ENCODE results near the gene ZMYND11. TPM values are rescaled to one million over a fixed set of nuclear protein-coding genes. Genes with fewer than 3 reads are reported as not detected.

The ZMYND11 gene
- polyA plus RNA-seq, 1 donor (not counting 4 experiments of a cell fraction or from before 2014, with no cell fraction given): 36.1 TPM

- TF ChIP-seq CTCF (optimal IDR thresholded peaks at IDR 0.05 in 1 of 3, IDR thresholded peaks at IDR 0.05 in 1 of 3, conservative IDR thresholded peaks at IDR 0.05 in 1 of 3; ENCODE audit: extremely low read depth in 1 of 3, insufficient read depth in 2 of 3, low read length in 3 of 3) (no peak), EZH2 (IDR thresholded peaks at IDR 0.05; ENCODE audit: low read length) (no peak)
- no peak overlapping the region for H3K27ac ChIP-seq (ENCODE audit: control insufficient read depth, insufficient read depth, low read length)
- H3K4me2 ChIP-seq (ENCODE audit: control insufficient read depth, extremely low read depth, insufficient read depth, low read depth, low read length): no peak overlapping the region
- H3K9me1 ChIP-seq (ENCODE audit: control insufficient read depth, extremely low read depth, insufficient read depth, low read length): no peaks in the 10 kb centered on the region
- FAIRE-seq: no peak
- no peaks in the 10 kb centered on the region for H3K4me1 ChIP-seq (ENCODE audit: control insufficient read depth, extremely low read depth, insufficient read depth, low read length)
- H2AFZ ChIP-seq (ENCODE audit: control insufficient read depth, low read length): no peak overlapping the region
- no peak overlapping the region for H3K9ac ChIP-seq (ENCODE audit: control insufficient read depth, extremely low read depth, insufficient read depth, low read length)
- no peaks in the 10 kb centered on the region for H3K27me3 ChIP-seq (ENCODE audit: control insufficient read depth, extremely low read depth, insufficient read depth, low read length)
- no peaks in the 10 kb centered on the region for H4K20me1 ChIP-seq (ENCODE audit: control insufficient read depth, extremely low read depth, insufficient read depth, low read length)
- H3K4me3 ChIP-seq (ENCODE audit: control insufficient read depth in 2 of 3, extremely low read depth in 1 of 3, insufficient read depth in 2 of 3, low read depth in 1 of 3, low read length in 3 of 3): no peak overlapping the region
- no peak for DNase-seq (ENCODE audit: low read depth, low spot score)
- no peaks in the 10 kb centered on the region for H3K79me2 ChIP-seq (ENCODE audit: control insufficient read depth, insufficient read depth, low read length)
- H3K36me3 ChIP-seq (ENCODE audit: control insufficient read depth in 2 of 2, extremely low read depth in 1 of 2, insufficient read depth in 2 of 2, low read length in 2 of 2): no peaks in the 10 kb centered on the region
- dilution Hi-C loops (cut with MboI; ENCODE audit: extremely low pct_ligation_motif_present, low sequenced_read_pairs): no loop called here
- H3K9me3 ChIP-seq (ENCODE audit: control insufficient read depth, low read depth, low read length): no peaks in the 10 kb centered on the region
These were observed 153.3 kb downstream of the ZMYND11 start for GRCh38 chr10:288316-289200.

- H3K4me1 ChIP-seq (ENCODE audit: control insufficient read depth, extremely low read depth, insufficient read depth, low read length): no peaks in the 10 kb centered on the region
- no peak overlapping the region for H3K4me3 ChIP-seq (ENCODE audit: control insufficient read depth in 2 of 3, extremely low read depth in 1 of 3, insufficient read depth in 2 of 3, low read depth in 1 of 3, low read length in 3 of 3)
- no peak for DNase-seq (ENCODE audit: low read depth, low spot score)
- H3K4me2 ChIP-seq (ENCODE audit: control insufficient read depth, extremely low read depth, insufficient read depth, low read depth, low read length): no peak overlapping the region
- TF ChIP-seq CTCF (optimal IDR thresholded peaks at IDR 0.05 in 1 of 3, IDR thresholded peaks at IDR 0.05 in 1 of 3, conservative IDR thresholded peaks at IDR 0.05 in 1 of 3; ENCODE audit: extremely low read depth in 1 of 3, insufficient read depth in 2 of 3, low read length in 3 of 3) (no peak), EZH2 (IDR thresholded peaks at IDR 0.05; ENCODE audit: low read length) (no peak)
- H3K9ac ChIP-seq (ENCODE audit: control insufficient read depth, extremely low read depth, insufficient read depth, low read length): no peak overlapping the region
- no peaks in the 10 kb centered on the region for H3K27me3 ChIP-seq (ENCODE audit: control insufficient read depth, extremely low read depth, insufficient read depth, low read length)
- no peaks in the 10 kb centered on the region for H3K9me3 ChIP-seq (ENCODE audit: control insufficient read depth, low read depth, low read length)
- H3K36me3 ChIP-seq (ENCODE audit: control insufficient read depth in 2 of 2, extremely low read depth in 1 of 2, insufficient read depth in 2 of 2, low read length in 2 of 2): no peaks in the 10 kb centered on the region
- H2AFZ ChIP-seq (ENCODE audit: control insufficient read depth, low read length): no peak overlapping the region
- no peak for FAIRE-seq
- H3K27ac ChIP-seq (ENCODE audit: control insufficient read depth, insufficient read depth, low read length): no peak overlapping the region
- H4K20me1 ChIP-seq (ENCODE audit: control insufficient read depth, extremely low read depth, insufficient read depth, low read length): no peaks in the 10 kb centered on the region
- no peaks in the 10 kb centered on the region for H3K79me2 ChIP-seq (ENCODE audit: control insufficient read depth, insufficient read depth, low read length)
- dilution Hi-C loops (cut with MboI; ENCODE audit: extremely low pct_ligation_motif_present, low sequenced_read_pairs): no loop called here
- no peaks in the 10 kb centered on the region for H3K9me1 ChIP-seq (ENCODE audit: control insufficient read depth, extremely low read depth, insufficient read depth, low read length)
These were observed 154.3 kb downstream of the ZMYND11 start for GRCh38 chr10:289581-289980.

Measured in keratinocyte (primary cell).